Measurements from ENCODE around the gene SLC6A6. TPM values are rescaled to one million over a fixed set of nuclear protein-coding genes. Genes with fewer than 3 reads are reported as not detected.

SLC6A6 gene
- total RNA-seq, 1 donor from 2014 or later, result 32.9 TPM

- Mint-ChIP-seq H3K36me3 (no peaks in the 10 kb centered on the region), H3K27ac (no peak overlapping the region), H3K27me3 (ENCODE audit: insufficient read depth, low read depth) (no peaks in the 10 kb centered on the region), H3K9me3 (no peaks in the 10 kb centered on the region), H3K4me1 (peaks cover 49% of the 10 kb centered on the region), H3K4me3 (no peak overlapping the region)
- Histone ChIP-seq H3K27ac (no peak overlapping the region), H3K27me3 (no peaks in the 10 kb centered on the region), H2AFZ (replicated peaks) (no peak overlapping the region), H3K9me3 (ENCODE audit: low read depth) (no peaks in the 10 kb centered on the region), H3K36me3 (no peaks in the 10 kb centered on the region), H3K4me2 (no peak overlapping the region), H4K20me1 (ENCODE audit: low read depth) (peaks cover 79% of the 10 kb centered on the region), H3K9ac (no peak overlapping the region), H3K4me3 (no peak overlapping the region), H3F3A (ENCODE audit: low read depth) (peaks cover 25% of the 10 kb centered on the region), H3K4me1 (peaks cover 24% of the 10 kb centered on the region), H3K79me2 (ENCODE audit: low read depth) (peaks cover 49% of the 10 kb centered on the region)
- TF ChIP-seq, protein P1, sequence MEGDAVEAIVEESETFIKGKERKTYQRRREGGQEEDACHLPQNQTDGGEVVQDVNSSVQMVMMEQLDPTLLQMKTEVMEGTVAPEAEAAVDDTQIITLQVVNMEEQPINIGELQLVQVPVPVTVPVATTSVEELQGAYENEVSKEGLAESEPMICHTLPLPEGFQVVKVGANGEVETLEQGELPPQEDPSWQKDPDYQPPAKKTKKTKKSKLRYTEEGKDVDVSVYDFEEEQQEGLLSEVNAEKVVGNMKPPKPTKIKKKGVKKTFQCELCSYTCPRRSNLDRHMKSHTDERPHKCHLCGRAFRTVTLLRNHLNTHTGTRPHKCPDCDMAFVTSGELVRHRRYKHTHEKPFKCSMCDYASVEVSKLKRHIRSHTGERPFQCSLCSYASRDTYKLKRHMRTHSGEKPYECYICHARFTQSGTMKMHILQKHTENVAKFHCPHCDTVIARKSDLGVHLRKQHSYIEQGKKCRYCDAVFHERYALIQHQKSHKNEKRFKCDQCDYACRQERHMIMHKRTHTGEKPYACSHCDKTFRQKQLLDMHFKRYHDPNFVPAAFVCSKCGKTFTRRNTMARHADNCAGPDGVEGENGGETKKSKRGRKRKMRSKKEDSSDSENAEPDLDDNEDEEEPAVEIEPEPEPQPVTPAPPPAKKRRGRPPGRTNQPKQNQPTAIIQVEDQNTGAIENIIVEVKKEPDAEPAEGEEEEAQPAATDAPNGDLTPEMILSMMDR (IDR thresholded peaks at IDR 0.05), result no peak
- TF ChIP-seq EZH2phosphoT487 (IDR thresholded peaks at IDR 0.05) (no peak), EZH2 (IDR thresholded peaks at IDR 0.05) (no peak)
- DNase-seq (ENCODE audit: low spot score), result no peak
Measured at GRCh38 chr3:14410503-14411165, 8.2 kb downstream of the SLC6A6 start.

- H3K79me2 ChIP-seq (ENCODE audit: low read depth), result peaks cover 44% of the 10 kb centered on the region
- no peak overlapping the region for H3K27ac Mint-ChIP-seq
Measured at GRCh38 chr3:14411166-14411526, 8.7 kb downstream of the SLC6A6 start.

DNA sequence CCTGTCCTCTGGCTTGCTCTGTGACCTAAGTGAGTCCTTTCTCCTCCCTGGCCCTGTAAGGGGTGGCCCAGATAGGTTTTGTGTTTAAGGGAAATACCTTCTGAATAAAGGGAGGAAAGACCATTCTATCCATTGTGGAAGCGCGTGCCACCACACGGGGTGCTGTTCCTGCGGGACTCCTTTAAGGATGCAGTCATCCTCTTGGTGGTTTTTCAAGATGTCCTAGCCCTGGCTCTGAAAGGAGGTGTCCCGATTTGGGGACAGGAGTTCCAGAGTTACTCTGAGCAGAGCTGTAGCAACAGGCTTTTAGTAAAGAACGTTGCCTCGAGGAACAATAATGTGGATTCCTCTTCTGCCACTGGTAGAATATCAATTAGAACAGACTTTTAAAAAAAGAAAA, 9.6 kb downstream of the SLC6A6 start:
- peak; percentile 47 for DNase-seq (ENCODE audit: low spot score)
- no peaks in the 10 kb centered on the region for H3K27me3 Mint-ChIP-seq (ENCODE audit: insufficient read depth, low read depth)
- Histone ChIP-seq H3K9ac (no peak overlapping the region), H3K4me2 (peak overlapping the region; percentile 62), H3K27ac (no peak overlapping the region), H3K4me1 (peaks cover 24% of the 10 kb centered on the region), H4K20me1 (ENCODE audit: low read depth) (peaks cover 81% of the 10 kb centered on the region), H3K79me2 (ENCODE audit: low read depth) (peaks cover 35% of the 10 kb centered on the region), H3F3A (ENCODE audit: low read depth) (peaks cover 25% of the 10 kb centered on the region), H3K4me3 (no peak overlapping the region), H3K27me3 (no peaks in the 10 kb centered on the region), H3K36me3 (no peaks in the 10 kb centered on the region), H3K9me3 (ENCODE audit: low read depth) (no peaks in the 10 kb centered on the region), H2AFZ (replicated peaks) (no peak overlapping the region)
- peaks cover 49% of the 10 kb centered on the region for H3K4me1 Mint-ChIP-seq
- no peaks in the 10 kb centered on the region for H3K36me3 Mint-ChIP-seq
- no peaks in the 10 kb centered on the region for H3K9me3 Mint-ChIP-seq
- TF ChIP-seq EZH2 (IDR thresholded peaks at IDR 0.05), result no peak
- no peak for TF ChIP-seq EZH2phosphoT487 (IDR thresholded peaks at IDR 0.05)
- TF ChIP-seq, protein P1 (IDR thresholded peaks at IDR 0.05), result peak; percentile 53
- H3K4me3 Mint-ChIP-seq, result no peak overlapping the region
- peak overlapping the region; percentile 21 for H3K27ac Mint-ChIP-seq

More at GRCh38 chr3:14411166-14411526, 8.7 kb downstream of the SLC6A6 start:
- no peak overlapping the region for H3K27ac ChIP-seq
- no peak for DNase-seq (ENCODE audit: low spot score)
- no peaks in the 10 kb centered on the region for H3K9me3 Mint-ChIP-seq
- H3K4me3 Mint-ChIP-seq, result no peak overlapping the region
- H3K4me2 ChIP-seq, result no peak overlapping the region
- H3K4me1 ChIP-seq, result peaks cover 24% of the 10 kb centered on the region
- H3K9ac ChIP-seq, result no peak overlapping the region
- H3K9me3 ChIP-seq (ENCODE audit: low read depth), result no peaks in the 10 kb centered on the region
- H3K36me3 Mint-ChIP-seq, result no peaks in the 10 kb centered on the region
- no peaks in the 10 kb centered on the region for H3K27me3 ChIP-seq
- no peak overlapping the region for H3K4me3 ChIP-seq
- peaks cover 78% of the 10 kb centered on the region for H4K20me1 ChIP-seq (ENCODE audit: low read depth)
- TF ChIP-seq EZH2 (IDR thresholded peaks at IDR 0.05) (no peak), EZH2phosphoT487 (IDR thresholded peaks at IDR 0.05) (no peak)
- TF ChIP-seq, protein P1 (IDR thresholded peaks at IDR 0.05), result no peak
- no peaks in the 10 kb centered on the region for H3K27me3 Mint-ChIP-seq (ENCODE audit: insufficient read depth, low read depth)
- H3K36me3 ChIP-seq, result no peaks in the 10 kb centered on the region
- peaks cover 51% of the 10 kb centered on the region for H3K4me1 Mint-ChIP-seq
- no peak overlapping the region for H2AFZ ChIP-seq (replicated peaks)
- peaks cover 25% of the 10 kb centered on the region for H3F3A ChIP-seq (ENCODE audit: low read depth)

Data from neural progenitor cell (in vitro differentiated cells).